ENCODE data around the gene PRRC2A. TPM values are rescaled to one million over a fixed set of nuclear protein-coding genes. Genes with fewer than 3 reads are reported as not detected.

PRRC2A gene
- total and polyA plus RNA-seq, 4 donors, result 73.7 to 157 (median 103) TPM

- Histone ChIP-seq H3K36me3 (ENCODE audit: control insufficient read depth in 4 of 4, insufficient read depth in 4 of 4, low read length in 4 of 4) (peaks cover 29 to 47% (median 41%) of the 10 kb centered on the region in 4 donors), H3K4me1 (ENCODE audit: control insufficient read depth in 5 of 5, insufficient read depth in 5 of 5, low read length in 5 of 5) (peaks cover 2 to 14% (median 3%) of the 10 kb centered on the region in 5 donors), H3K27me3 (ENCODE audit: control insufficient read depth in 3 of 3, insufficient read depth in 3 of 3, low read length in 2 of 3) (no peaks in the 10 kb centered on the region), H3K9me3 (ENCODE audit: control insufficient read depth in 4 of 4, insufficient read depth in 3 of 4, low read length in 3 of 4) (no peaks in the 10 kb centered on the region), H3K27ac (ENCODE audit: low read depth in 1 of 2, low read length in 1 of 2) (no peak overlapping the region), H3K9ac (ENCODE audit: insufficient read depth in 1 of 2, low read length in 2 of 2) (no peak overlapping the region), H3K4me3 (no peak overlapping the region)
- ATAC-seq (ENCODE audit: insufficient read depth, low FRiP score), result no peak
- WGBS, 2 donors, result 47 to 64% methylated on average over 10 of the region's 10 CpGs
- peak in 2 of 3 donors; percentile 39 to 59 for DNase-seq
- no peak for TF ChIP-seq CTCF (IDR thresholded peaks at IDR 0.05; ENCODE audit: control extremely low read depth, extremely low read depth)
Measured at GRCh38 chr6:31622684-31623091, 2.2 kb downstream of the PRRC2A start.

DNA sequence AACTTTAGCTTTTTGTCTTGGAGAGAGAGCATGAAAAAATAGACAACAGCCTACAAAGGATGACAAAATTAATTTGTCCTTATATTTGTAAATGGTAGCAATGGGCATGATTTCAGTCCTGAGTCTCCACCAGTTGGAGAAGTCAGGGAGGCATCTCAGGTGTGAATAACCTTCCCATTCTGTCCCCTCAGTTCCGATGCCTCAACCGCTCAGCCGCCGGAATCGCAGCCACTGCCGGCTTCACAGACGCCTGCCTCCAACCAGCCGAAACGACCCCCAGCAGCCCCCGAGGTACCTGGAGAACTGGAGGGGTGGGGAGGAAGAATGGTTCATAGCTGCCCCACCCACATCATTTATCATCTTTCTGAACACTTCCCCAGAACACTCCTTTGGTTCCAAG, 3.6 kb downstream of the PRRC2A start:
- DNase-seq (no peak), ATAC-seq (ENCODE audit: insufficient read depth, low FRiP score) (no peak)
- H3K36me3 ChIP-seq (ENCODE audit: control insufficient read depth in 4 of 4, insufficient read depth in 4 of 4, low read length in 4 of 4), result peaks cover 36 to 59% (median 52%) of the 10 kb centered on the region in 4 donors
- H3K27me3 ChIP-seq (ENCODE audit: control insufficient read depth in 3 of 3, insufficient read depth in 3 of 3, low read length in 2 of 3), result no peaks in the 10 kb centered on the region
- TF ChIP-seq CTCF (IDR thresholded peaks at IDR 0.05; ENCODE audit: control extremely low read depth, extremely low read depth), result no peak
- H3K27ac ChIP-seq (ENCODE audit: low read depth in 1 of 2, low read length in 1 of 2), result no peak overlapping the region
- H3K4me1 ChIP-seq (ENCODE audit: control insufficient read depth in 5 of 5, insufficient read depth in 5 of 5, low read length in 5 of 5), result peaks cover 2 to 14% (median 3%) of the 10 kb centered on the region in 5 donors
- WGBS, 2 donors, result 92 to 95% methylated on average over 10 of the region's 10 CpGs
- H3K9ac ChIP-seq (ENCODE audit: insufficient read depth in 1 of 2, low read length in 2 of 2), result no peak overlapping the region
- no peaks in the 10 kb centered on the region for H3K9me3 ChIP-seq (ENCODE audit: control insufficient read depth in 4 of 4, insufficient read depth in 3 of 4, low read length in 3 of 4)
- no peak overlapping the region for H3K4me3 ChIP-seq

DNA sequence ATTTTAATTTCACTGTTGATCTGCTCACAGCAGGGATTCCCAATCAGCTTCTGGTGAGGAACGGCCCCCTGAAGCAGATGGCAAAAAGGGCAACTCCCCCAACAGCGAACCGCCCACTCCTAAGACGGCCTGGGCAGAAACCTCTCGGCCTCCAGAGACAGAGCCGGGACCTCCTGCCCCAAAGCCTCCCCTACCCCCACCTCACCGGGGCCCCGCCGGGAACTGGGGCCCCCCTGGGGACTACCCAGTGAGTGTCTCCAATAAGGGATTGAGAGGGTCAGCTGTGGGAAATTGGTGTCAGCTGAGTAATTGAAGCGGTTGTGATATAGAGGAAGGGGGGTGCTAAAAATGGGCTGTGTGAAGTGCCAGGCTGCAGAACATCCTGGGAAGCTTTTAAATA, 6.4 kb downstream of the PRRC2A start:
- WGBS, 2 donors, result 94 to 97% methylated on average over 10 of the region's 10 CpGs
- ATAC-seq (ENCODE audit: insufficient read depth, low FRiP score) (no peak), DNase-seq (no peak)
- H3K36me3 ChIP-seq (ENCODE audit: control insufficient read depth in 4 of 4, insufficient read depth in 4 of 4, low read length in 4 of 4), result peaks cover 39 to 77% (median 70%) of the 10 kb centered on the region in 4 donors
- H3K9ac ChIP-seq (ENCODE audit: insufficient read depth in 1 of 2, low read length in 2 of 2), result no peak overlapping the region
- no peak overlapping the region for H3K4me3 ChIP-seq
- H3K4me1 ChIP-seq (ENCODE audit: control insufficient read depth in 5 of 5, insufficient read depth in 5 of 5, low read length in 5 of 5), result peaks cover 1 to 10% (median 3%) of the 10 kb centered on the region in 5 donors
- TF ChIP-seq CTCF (IDR thresholded peaks at IDR 0.05; ENCODE audit: control extremely low read depth, extremely low read depth), result no peak
- H3K27me3 ChIP-seq (ENCODE audit: control insufficient read depth in 3 of 3, insufficient read depth in 3 of 3, low read length in 2 of 3), result no peaks in the 10 kb centered on the region
- no peaks in the 10 kb centered on the region for H3K9me3 ChIP-seq (ENCODE audit: control insufficient read depth in 4 of 4, insufficient read depth in 3 of 4, low read length in 3 of 4)
- H3K27ac ChIP-seq (ENCODE audit: low read depth in 1 of 2, low read length in 1 of 2), result no peak overlapping the region

DNA sequence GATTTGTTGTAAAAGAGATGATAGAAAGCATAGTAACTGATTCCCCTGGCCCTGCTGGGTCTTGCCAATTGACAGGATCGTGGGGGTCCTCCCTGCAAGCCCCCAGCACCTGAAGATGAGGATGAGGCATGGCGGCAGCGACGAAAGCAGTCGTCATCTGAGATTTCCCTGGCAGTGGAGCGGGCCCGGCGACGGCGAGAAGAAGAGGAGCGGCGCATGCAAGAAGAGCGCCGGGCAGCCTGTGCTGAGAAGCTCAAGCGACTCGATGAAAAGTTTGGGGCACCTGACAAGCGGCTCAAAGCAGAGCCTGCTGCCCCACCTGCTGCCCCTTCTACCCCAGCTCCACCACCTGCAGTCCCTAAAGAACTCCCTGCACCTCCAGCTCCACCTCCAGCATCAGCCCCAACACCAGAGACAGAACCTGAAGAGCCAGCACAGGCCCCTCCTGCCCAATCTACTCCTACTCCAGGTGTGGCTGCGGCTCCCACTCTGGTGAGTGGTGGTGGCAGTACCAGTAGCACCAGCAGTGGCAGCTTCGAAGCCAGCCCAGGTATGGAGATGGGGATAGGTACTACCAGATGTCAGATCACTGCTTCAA, 7.3 kb downstream of the PRRC2A start:
- Histone ChIP-seq H3K9me3 (ENCODE audit: control insufficient read depth in 4 of 4, insufficient read depth in 3 of 4, low read length in 3 of 4) (no peaks in the 10 kb centered on the region), H3K27me3 (ENCODE audit: control insufficient read depth in 3 of 3, insufficient read depth in 3 of 3, low read length in 2 of 3) (no peaks in the 10 kb centered on the region), H3K9ac (ENCODE audit: insufficient read depth in 1 of 2, low read length in 2 of 2) (no peak overlapping the region), H3K4me1 (ENCODE audit: control insufficient read depth in 5 of 5, insufficient read depth in 5 of 5, low read length in 5 of 5) (peaks cover 0 to 2% (median 0%) of the 10 kb centered on the region in 5 donors), H3K27ac (ENCODE audit: low read depth in 1 of 2, low read length in 1 of 2) (no peak overlapping the region), H3K4me3 (no peak overlapping the region), H3K36me3 (ENCODE audit: control insufficient read depth in 4 of 4, insufficient read depth in 4 of 4, low read length in 4 of 4) (peaks cover 44 to 84% (median 75%) of the 10 kb centered on the region in 4 donors)
- ATAC-seq (ENCODE audit: insufficient read depth, low FRiP score) (no peak), DNase-seq (no peak)
- no peak for TF ChIP-seq CTCF (IDR thresholded peaks at IDR 0.05; ENCODE audit: control extremely low read depth, extremely low read depth)
- 96% methylated on average over 18 to 19 of the region's 19 CpGs for WGBS, 2 donors
